ENCODE results near the gene SUPT6H. TPM values are rescaled to one million over a fixed set of nuclear protein-coding genes. Genes with fewer than 3 reads are reported as not detected.

Gene SUPT6H
- total and polyA plus RNA-seq, 8 donors: 16.9 to 135 (median 47.3) TPM

- no peak overlapping the region for H3K4me3 ChIP-seq
- no peaks in the 10 kb centered on the region for H3K27me3 ChIP-seq
- 93 to 99% (median 94%) methylated on average over 10 to 12 of the region's 12 CpGs for WGBS, 5 donors
- intact Hi-C loops (cut with DNase I; ENCODE audit: low total_unique reads): no loop called here
- H3K27ac ChIP-seq: no peak overlapping the region
- no peak for DNase-seq
- no peaks in the 10 kb centered on the region for H3K9me3 ChIP-seq
- TF ChIP-seq POLR2AphosphoS5 (IDR thresholded peaks at IDR 0.05) (no peak), CTCF (IDR thresholded peaks at IDR 0.05) (no peak), EP300 (IDR thresholded peaks at IDR 0.05) (no peak), POLR2A (IDR thresholded peaks at IDR 0.05) (no peak)
- H3K4me1 ChIP-seq: peaks cover 0 to 14% (median 10%) of the 10 kb centered on the region in 4 donors
- peaks cover 0 to 14% (median 3%) of the 10 kb centered on the region in 4 donors for H3K36me3 ChIP-seq
Measured at GRCh38 chr17:28737316-28737715, 75.3 kb downstream of the SUPT6H start.

DNA sequence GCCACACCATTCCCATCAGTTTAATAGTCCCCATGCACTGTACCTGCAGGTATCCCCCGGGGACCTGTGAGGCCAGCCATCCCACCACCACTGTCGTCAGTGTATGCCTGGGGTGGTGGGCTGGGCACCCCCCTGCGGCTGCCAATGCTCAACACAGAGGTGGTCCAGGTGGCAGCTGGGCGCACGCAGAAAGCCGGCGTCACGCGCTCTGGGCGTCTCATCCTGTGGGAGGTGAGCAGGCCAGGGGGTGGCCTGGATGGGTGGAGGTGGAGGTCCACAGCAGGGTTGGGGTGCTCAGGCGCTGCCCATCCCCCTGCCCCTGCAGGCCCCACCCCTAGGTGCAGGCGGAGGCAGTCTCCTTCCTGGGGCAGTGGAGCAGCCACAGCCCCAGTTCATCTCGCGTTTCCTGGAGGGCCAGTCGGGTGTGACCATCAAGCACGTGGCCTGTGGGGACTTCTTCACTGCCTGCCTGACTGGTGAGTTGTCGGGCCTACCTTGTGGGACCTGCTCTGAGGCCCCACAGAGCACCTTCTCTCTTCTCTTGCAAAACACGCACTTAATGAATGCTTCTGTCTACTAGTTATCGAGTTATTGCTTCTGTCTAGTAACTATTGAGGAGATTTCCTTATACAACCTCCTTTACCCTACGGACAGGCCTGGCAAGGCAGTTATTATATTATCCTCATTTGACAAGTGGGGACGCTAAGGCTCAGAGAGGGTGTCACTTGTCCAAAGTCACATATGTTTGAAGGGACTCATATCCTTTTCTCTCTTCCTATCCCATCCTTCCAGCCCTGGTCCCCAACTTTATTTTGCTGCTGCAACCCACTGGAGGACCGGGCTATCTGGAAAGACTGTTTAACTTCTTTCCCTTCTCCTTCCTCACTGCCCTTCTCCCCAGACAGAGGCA, 76.0 kb downstream of the SUPT6H start:
- TF ChIP-seq POLR2AphosphoS5 (IDR thresholded peaks at IDR 0.05) (no peak), EP300 (IDR thresholded peaks at IDR 0.05) (no peak), POLR2A (IDR thresholded peaks at IDR 0.05) (no peak), CTCF (IDR thresholded peaks at IDR 0.05) (no peak)
- DNase-seq: peak in 1 of 2 donors; percentile 66
- Histone ChIP-seq H3K27me3 (no peaks in the 10 kb centered on the region), H3K36me3 (peaks cover 0 to 14% (median 3%) of the 10 kb centered on the region in 4 donors), H3K27ac (no peak overlapping the region), H3K9me3 (no peaks in the 10 kb centered on the region), H3K4me3 (no peak overlapping the region), H3K4me1 (peaks cover 6 to 22% (median 17%) of the 10 kb centered on the region in 4 donors)
- intact Hi-C loops (cut with DNase I; ENCODE audit: low total_unique reads): no loop called here
- WGBS, 5 donors: 68 to 79% (median 77%) methylated on average over 13 to 22 of the region's 22 CpGs

DNA sequence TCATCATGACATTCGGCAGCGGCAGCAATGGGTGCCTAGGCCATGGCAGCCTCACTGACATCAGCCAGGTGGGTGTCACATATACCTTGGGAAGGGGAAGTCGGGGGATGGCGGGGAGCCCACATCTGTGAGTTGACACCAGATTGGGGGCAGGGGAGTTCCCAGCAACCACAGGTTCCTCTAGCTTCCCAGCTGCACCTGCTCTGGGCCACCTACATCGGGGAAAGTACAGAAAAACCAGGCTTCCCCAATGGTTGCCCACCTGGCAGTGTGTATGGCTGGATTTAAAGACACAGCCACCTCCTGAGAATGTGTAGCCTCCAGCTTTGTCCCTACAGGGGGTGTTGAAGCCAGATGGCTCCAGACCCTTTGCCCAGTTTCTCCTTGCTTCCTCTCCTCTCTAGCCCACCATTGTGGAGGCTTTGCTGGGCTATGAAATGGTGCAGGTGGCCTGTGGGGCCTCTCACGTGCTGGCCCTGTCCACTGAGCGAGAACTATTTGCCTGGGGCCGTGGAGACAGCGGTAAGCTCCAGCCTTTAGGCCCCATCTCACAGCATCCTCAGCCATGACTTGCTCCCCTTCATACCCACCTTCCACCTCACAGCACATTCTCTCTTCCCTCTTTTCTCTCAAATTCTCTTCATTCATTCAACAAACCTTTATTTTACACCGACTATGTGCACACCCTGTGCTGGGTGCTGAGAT, 76.8 kb downstream of the SUPT6H start:
- H3K4me1 ChIP-seq: peaks cover 12 to 27% (median 23%) of the 10 kb centered on the region in 4 donors

More for the DNA sequence above, 76.8 kb downstream of the SUPT6H start:
- Histone ChIP-seq H3K36me3 (peaks cover 0 to 14% (median 3%) of the 10 kb centered on the region in 4 donors), H3K27ac (no peak overlapping the region), H3K4me3 (no peak overlapping the region), H3K27me3 (no peaks in the 10 kb centered on the region), H3K9me3 (no peaks in the 10 kb centered on the region)
- no peak for TF ChIP-seq CTCF (IDR thresholded peaks at IDR 0.05)
- TF ChIP-seq POLR2A (IDR thresholded peaks at IDR 0.05): no peak
- no peak for TF ChIP-seq POLR2AphosphoS5 (IDR thresholded peaks at IDR 0.05)
- no peak for TF ChIP-seq EP300 (IDR thresholded peaks at IDR 0.05)
- DNase-seq: no peak
- 87 to 91% (median 91%) methylated on average over 10 of the region's 10 CpGs for WGBS, 5 donors
- intact Hi-C loops (cut with DNase I; ENCODE audit: low total_unique reads): no loop called here

Measured in stomach (tissue), 9 donors.